ENCODE measurements around the gene MYO7B. TPM values are rescaled to one million over a fixed set of nuclear protein-coding genes. Genes with fewer than 3 reads are reported as not detected.
"Not testable (repeated sequence)": the region's sequence is repeated elsewhere in the genome, so short reads cannot be mapped to it uniquely, and the experiment has no call there.

MYO7B gene
- total and polyA plus RNA-seq, 9 of the 15 experiments (the other 6 are each of a cell fraction or from before 2014, with no cell fraction given), result 0.08 TPM; not detected in 8

GRCh38 chr2:127528487-127528886, 7.0 kb upstream of the MYO7B start (continued):
- no peak for TF ChIP-seq RBM22 (IDR thresholded peaks at IDR 0.05; ENCODE audit: low read depth, low read length, poor library complexity, severe bottlenecking)
- no peak for TF ChIP-seq SNAPC5 (CRISPR knock-in tag; IDR thresholded peaks at IDR 0.05)
- no peak for TF ChIP-seq BCOR (IDR thresholded peaks at IDR 0.05)
- TF ChIP-seq EZH2 (IDR thresholded peaks at IDR 0.05; ENCODE audit: borderline replicate concordance, low read depth, low read length), result no peak
- no peak for TF ChIP-seq MTF1 (CRISPR knock-in tag; IDR thresholded peaks at IDR 0.05; ENCODE audit: borderline replicate concordance)
- TF ChIP-seq ZNF79 (CRISPR knock-in tag; IDR thresholded peaks at IDR 0.05; ENCODE audit: low read depth), result no peak

- H3K27ac ChIP-seq (ENCODE audit: extremely low read depth, low read depth, low read length); H3K4me2 ChIP-seq (ENCODE audit: insufficient read depth, low read length); H4K20me1 ChIP-seq (replicated peaks; ENCODE audit: control insufficient read depth, insufficient read depth, low read length); H3K36me3 ChIP-seq (ENCODE audit: control insufficient read depth, insufficient read depth, low read length); H3K9ac ChIP-seq (ENCODE audit: insufficient read depth in 1 of 2, low read depth in 2 of 2, low read length in 2 of 2); intact Hi-C loops (cut with micrococcal nuclease); H3K9me3 ChIP-seq (replicated peaks; ENCODE audit: control insufficient read depth, insufficient read depth, low read depth, low read length); BruUV-seq (replicated peaks); ATAC-seq; FAIRE-seq; in situ Hi-C loops (cut with MboI); H3K4me3 ChIP-seq; DNase-seq (ENCODE audit: extremely low read depth in 1 of 4, low spot score in 3 of 4); H3K9me1 ChIP-seq (ENCODE audit: control insufficient read depth, insufficient read depth, low read length); H3K4me1 ChIP-seq (replicated peaks in 1 of 2; ENCODE audit: control insufficient read depth in 2 of 2, insufficient read depth in 2 of 2, low read length in 2 of 2); CTCF ChIA-PET (ENCODE audit: low intra/inter-chr PET ratio); H2AFZ ChIP-seq (ENCODE audit: low read depth, low read length): not testable (repeated sequence)
- H3K27me3 ChIP-seq (ENCODE audit: control insufficient read depth in 2 of 2, insufficient read depth in 2 of 2, low read length in 2 of 2), result peaks cover 18 to 26% of the 10 kb centered on the region in 2 experiments
- WGBS (ENCODE audit: insufficient coverage, low coverage, missing lambda C conversion rate), result 43% methylated on average over 2 of the region's 2 CpGs
- peaks cover 19% of the 10 kb centered on the region for H3K79me2 ChIP-seq (ENCODE audit: control insufficient read depth, insufficient read depth, low read length)
- POLR2A ChIA-PET, result interaction anchor here (1.8 kb wide), 1 partner anchor 28 kb away, joined by 4 read pairs; no protein-coding TSS in a partner anchor
These were observed 6.1 kb upstream of the MYO7B start for GRCh38 chr2:127529416-127529815.

Data from K562 (cell line).